Progenitor cell of endocrine pancreas (in vitro differentiated cells): ENCODE measurements around the gene CELSR1. TPM values are rescaled to one million over a fixed set of nuclear protein-coding genes. Genes with fewer than 3 reads are reported as not detected.

ENCODE experiments used
- DNase-seq: peaks from one replicate; pipeline ENCODE4 v3.0.0; 2021; ENCODE audit warnings: low spot score; ENCODE audit not compliant: unreplicated experiment
- H3K27ac Mint-ChIP-seq: 2 replicates; pipeline ENCODE4 v1.8.0; 2021; ENCODE audit warnings: mild to moderate bottlenecking, moderate library complexity, mixed read lengths
- H3K27me3 Mint-ChIP-seq: 2 replicates; pipeline ENCODE4 v1.8.0; 2021; ENCODE audit warnings: mixed read lengths
- H3K36me3 Mint-ChIP-seq: 2 replicates; pipeline ENCODE4 v1.8.0; 2022; ENCODE audit warnings: mixed read lengths; ENCODE audit not compliant: insufficient read depth
- H3K4me1 Mint-ChIP-seq: 2 replicates; pipeline ENCODE4 v1.8.0; 2021; ENCODE audit warnings: low read depth, mixed read lengths
- H3K4me3 Mint-ChIP-seq: 2 replicates; pipeline ENCODE4 v1.8.0; 2021; ENCODE audit warnings: low read depth, mild to moderate bottlenecking, moderate library complexity, mixed read lengths
- H3K9me3 Mint-ChIP-seq: 2 replicates; pipeline ENCODE4 v1.8.0; 2021; ENCODE audit warnings: low read depth, mixed read lengths
- total RNA-seq: library from RNA; stranded (reverse); gene quantifications from 2 replicates; pipeline ENCODE4 v1.2.1, GENCODE V29; 2021
- TF ChIP-seq, protein P1 (sequence below): fragments of 200-600 bp; sonication (generic); IDR thresholded peaks from one replicate; pipeline ENCODE4 v1.5.0; 2021; ENCODE audit warnings: antibody characterized with exemption, mild to moderate bottlenecking; ENCODE audit not compliant: unreplicated experiment

CELSR1 gene
- total RNA-seq, 1 donor from 2014 or later, result 20.9 TPM

DNA sequence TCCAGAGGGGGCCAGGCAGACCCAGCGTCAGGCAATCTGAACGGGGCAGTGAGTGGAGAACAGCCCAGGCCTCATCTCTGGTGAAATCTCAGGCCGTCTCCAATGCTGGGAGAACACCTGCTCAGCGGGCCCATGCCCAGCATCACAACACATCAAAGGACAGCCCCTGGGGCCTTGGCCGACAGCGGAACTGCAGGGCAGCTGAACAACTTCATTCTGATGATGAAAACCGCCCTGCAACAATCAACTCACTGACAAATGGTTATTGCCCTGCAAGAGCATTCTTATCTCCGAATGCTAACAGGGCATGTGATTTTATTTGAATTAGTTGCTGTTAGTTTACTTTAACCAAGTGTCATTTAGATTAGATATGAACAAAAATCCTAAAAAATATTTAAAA lies 14.6 kb downstream of the CELSR1 start:
- H3K27me3 Mint-ChIP-seq, result peaks cover 76% of the 10 kb centered on the region
- TF ChIP-seq, protein P1, sequence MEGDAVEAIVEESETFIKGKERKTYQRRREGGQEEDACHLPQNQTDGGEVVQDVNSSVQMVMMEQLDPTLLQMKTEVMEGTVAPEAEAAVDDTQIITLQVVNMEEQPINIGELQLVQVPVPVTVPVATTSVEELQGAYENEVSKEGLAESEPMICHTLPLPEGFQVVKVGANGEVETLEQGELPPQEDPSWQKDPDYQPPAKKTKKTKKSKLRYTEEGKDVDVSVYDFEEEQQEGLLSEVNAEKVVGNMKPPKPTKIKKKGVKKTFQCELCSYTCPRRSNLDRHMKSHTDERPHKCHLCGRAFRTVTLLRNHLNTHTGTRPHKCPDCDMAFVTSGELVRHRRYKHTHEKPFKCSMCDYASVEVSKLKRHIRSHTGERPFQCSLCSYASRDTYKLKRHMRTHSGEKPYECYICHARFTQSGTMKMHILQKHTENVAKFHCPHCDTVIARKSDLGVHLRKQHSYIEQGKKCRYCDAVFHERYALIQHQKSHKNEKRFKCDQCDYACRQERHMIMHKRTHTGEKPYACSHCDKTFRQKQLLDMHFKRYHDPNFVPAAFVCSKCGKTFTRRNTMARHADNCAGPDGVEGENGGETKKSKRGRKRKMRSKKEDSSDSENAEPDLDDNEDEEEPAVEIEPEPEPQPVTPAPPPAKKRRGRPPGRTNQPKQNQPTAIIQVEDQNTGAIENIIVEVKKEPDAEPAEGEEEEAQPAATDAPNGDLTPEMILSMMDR, result no peak
- peaks cover 9% of the 10 kb centered on the region for H3K4me1 Mint-ChIP-seq
- H3K27ac Mint-ChIP-seq, result no peak overlapping the region
- H3K36me3 Mint-ChIP-seq, result peaks cover 6% of the 10 kb centered on the region
- DNase-seq, result no peak
- H3K4me3 Mint-ChIP-seq, result no peak overlapping the region
- H3K9me3 Mint-ChIP-seq, result no peaks in the 10 kb centered on the region

DNA sequence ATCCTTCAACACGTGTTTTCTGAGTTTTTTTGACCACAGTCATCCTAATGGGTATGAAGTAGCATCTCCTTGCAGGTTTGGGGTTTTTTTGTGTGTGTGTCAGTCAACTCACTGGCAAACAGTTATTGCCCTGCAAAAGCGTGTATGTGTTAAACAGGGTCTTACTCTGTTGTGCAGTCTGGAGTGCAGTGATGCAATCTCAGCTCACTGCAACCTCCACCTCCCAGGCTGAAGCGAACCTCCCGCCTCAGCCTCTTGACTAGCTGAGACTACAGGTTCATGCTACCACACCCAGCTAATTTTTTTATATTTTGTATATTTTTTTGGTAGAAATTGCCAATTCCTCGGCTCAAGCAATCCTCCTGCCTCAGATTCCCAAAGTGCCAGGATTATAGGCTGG lies 15.4 kb downstream of the CELSR1 start:
- Mint-ChIP-seq H3K4me1 (peaks cover 9% of the 10 kb centered on the region), H3K27me3 (peaks cover 74% of the 10 kb centered on the region), H3K36me3 (peaks cover 9% of the 10 kb centered on the region), H3K9me3 (no peaks in the 10 kb centered on the region), H3K27ac (no peak overlapping the region), H3K4me3 (no peak overlapping the region)
- no peak for DNase-seq
- TF ChIP-seq, protein P1, result no peak

GRCh38 chr22:46520880-46521279 lies 16.5 kb downstream of the CELSR1 start:
- TF ChIP-seq, protein P1, result no peak
- no peak for DNase-seq
- peaks cover 4% of the 10 kb centered on the region for H3K36me3 Mint-ChIP-seq
- no peak overlapping the region for H3K27ac Mint-ChIP-seq
- peaks cover 9% of the 10 kb centered on the region for H3K4me1 Mint-ChIP-seq
- peaks cover 63% of the 10 kb centered on the region for H3K27me3 Mint-ChIP-seq
- no peak overlapping the region for H3K4me3 Mint-ChIP-seq
- H3K9me3 Mint-ChIP-seq, result no peaks in the 10 kb centered on the region

DNA sequence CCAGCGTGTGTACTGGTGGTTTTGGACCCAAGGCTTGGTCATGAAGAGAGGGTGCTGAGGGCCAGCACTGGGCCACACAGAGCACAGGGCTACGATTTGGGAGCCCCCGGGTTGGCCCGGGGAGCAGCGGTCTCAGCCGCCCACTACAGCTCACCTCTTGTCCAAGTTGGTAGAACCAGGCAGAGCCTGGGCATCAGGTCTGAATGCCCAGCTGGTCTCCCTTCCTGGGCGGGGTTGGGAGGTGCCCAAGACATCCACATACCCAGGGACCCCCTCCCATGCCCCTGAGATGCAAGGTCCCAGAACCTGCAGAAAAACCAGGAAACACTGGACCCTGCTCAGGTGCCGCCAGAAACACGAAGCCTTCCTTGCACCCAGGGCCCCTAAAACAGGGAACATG lies 18.0 kb downstream of the CELSR1 start:
- Mint-ChIP-seq H3K27ac (no peak overlapping the region), H3K4me1 (peaks cover 9% of the 10 kb centered on the region), H3K4me3 (no peak overlapping the region), H3K9me3 (no peaks in the 10 kb centered on the region), H3K27me3 (peaks cover 52% of the 10 kb centered on the region), H3K36me3 (peaks cover 4% of the 10 kb centered on the region)
- no peak for DNase-seq
- TF ChIP-seq, protein P1, result no peak

- TF ChIP-seq, protein P1, result no peak
- no peak for DNase-seq
- H3K4me3 Mint-ChIP-seq, result no peak overlapping the region
- H3K9me3 Mint-ChIP-seq, result no peaks in the 10 kb centered on the region
- H3K27me3 Mint-ChIP-seq, result peaks cover 46% of the 10 kb centered on the region
- no peak overlapping the region for H3K27ac Mint-ChIP-seq
- peaks cover 9% of the 10 kb centered on the region for H3K4me1 Mint-ChIP-seq
- H3K36me3 Mint-ChIP-seq, result peaks cover 4% of the 10 kb centered on the region
Measured at GRCh38 chr22:46518542-46519325, 18.7 kb downstream of the CELSR1 start.
